ENCODE results near the gene NEDD9.

DNA sequence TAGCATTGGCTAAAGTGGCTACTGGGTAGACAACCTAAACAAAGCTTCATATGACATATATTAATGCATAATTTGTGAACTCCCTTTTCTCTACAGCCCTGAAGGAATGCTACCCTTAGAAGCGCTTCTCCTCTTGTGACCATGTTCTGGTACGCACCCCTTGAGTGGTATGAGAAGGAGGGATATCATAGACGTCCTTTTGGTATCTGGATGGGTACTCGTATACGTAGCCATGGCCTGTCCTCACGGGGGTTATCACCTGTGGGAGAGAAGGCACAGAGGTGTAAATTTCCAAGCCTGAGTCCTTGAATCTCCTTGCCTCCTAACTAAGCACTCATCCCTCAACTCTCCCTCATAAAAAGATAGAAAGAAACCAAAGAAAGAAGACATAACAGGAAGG is 39.0 kb downstream of the NEDD9 start:
- TF ChIP-seq CTCF (IDR thresholded peaks at IDR 0.05) = no peak
- no peak for TF ChIP-seq POLR2AphosphoS5 (IDR thresholded peaks at IDR 0.05; ENCODE audit: low read depth, low read length)
- TF ChIP-seq REST (IDR thresholded peaks at IDR 0.05; ENCODE audit: insufficient read depth in 1 of 2, low read depth in 2 of 2, low read length in 1 of 2) = no peak
